IMR-90 (cell line): ENCODE data around the gene RHOF. TPM values are rescaled to one million over a fixed set of nuclear protein-coding genes. Genes with fewer than 3 reads are reported as not detected.
A peak's percentile ranks its signal among the peaks of the same experiment; 100 is the strongest.

Experiments used
- ATAC-seq: fragments of 200-7000 bp; cut with Tn5 transposase; 2 replicates; pipeline ENCODE4 v1.9.1; 2020; ENCODE audit warnings: low read depth, mild to moderate bottlenecking, moderate library complexity
- BruUV-seq: library from RNA; stranded (reverse); fragments of 400-500 nt; replicated peaks from 2 replicates; lab custom pipeline; 2021; lab: Mats Ljungman, UMichigan
- CTCF ChIA-PET: fragments of 300-600 bp; formaldehyde crosslinking; extraction: SDS; loops from one replicate; lab custom pipeline; 2021; ENCODE audit warnings: antibody characterized with exemption; lab: Yijun Ruan, JAX
- POLR2A ChIA-PET: fragments of 300-600 bp; sonication (Branson Sonifier 250); formaldehyde crosslinking; loops from one replicate; lab custom pipeline; 2022; ENCODE audit warnings: antibody characterized with exemption; ENCODE audit not compliant: unreplicated experiment; lab: Charles Lee
- DNase-seq: peaks from one replicate; pipeline ENCODE4 v3.0.0; 2013
- H2AFZ ChIP-seq: replicated peaks from 2 replicates; pipeline ENCODE3; 2013; ENCODE audit warnings: low read length, mild to moderate bottlenecking; ENCODE audit not compliant: poor library complexity
- H2AK5ac ChIP-seq: 2 replicates; pipeline ENCODE4 v1.6.1; 2013; ENCODE audit warnings: low read depth, low read length, inconsistent platforms
- H2AK9ac ChIP-seq: replicated peaks from 2 replicates; pipeline ENCODE3; 2013; ENCODE audit warnings: mild to moderate bottlenecking, low read depth, low read length, moderate library complexity; ENCODE audit not compliant: poor library complexity
- H2BK120ac ChIP-seq: 2 replicates; pipeline ENCODE4 v1.6.1; 2013; ENCODE audit warnings: low read depth, low read length, inconsistent platforms
- H2BK15ac ChIP-seq: 3 replicates; pipeline ENCODE4 v1.6.1; 2013; ENCODE audit warnings: low read depth, low read length, inconsistent platforms
- H2BK20ac ChIP-seq: 2 replicates; pipeline ENCODE4 v1.6.1; 2013; ENCODE audit warnings: low read depth, mild to moderate bottlenecking, inconsistent platforms, low read length, moderate library complexity
- H2BK5ac ChIP-seq: 2 replicates; pipeline ENCODE4 v1.6.1; 2013; ENCODE audit warnings: mild to moderate bottlenecking, low read depth, low read length, inconsistent platforms; ENCODE audit not compliant: poor library complexity, severe bottlenecking
- H3K14ac ChIP-seq: replicated peaks from 2 replicates; pipeline ENCODE4 v1.6.1; 2013; ENCODE audit warnings: low read depth, low read length, inconsistent platforms
- H3K18ac ChIP-seq: 2 replicates; pipeline ENCODE4 v1.6.1; 2013; ENCODE audit warnings: low read depth, low read length, control low read depth
- H3K23ac ChIP-seq: 2 replicates; pipeline ENCODE4 v1.6.1; 2013; ENCODE audit warnings: low read depth, low read length, inconsistent platforms
- H3K27ac ChIP-seq: 2 replicates; pipeline ENCODE4 v1.5.1; 2013; ENCODE audit warnings: mild to moderate bottlenecking, control low read depth, low read length; ENCODE audit not compliant: insufficient read depth
- H3K27me3 ChIP-seq: 2 replicates; pipeline ENCODE4 v1.6.1; 2013; ENCODE audit warnings: low read length; ENCODE audit not compliant: control insufficient read depth, insufficient read depth
- H3K36me3 ChIP-seq: 2 replicates; pipeline ENCODE4 v1.6.1; 2013; ENCODE audit warnings: low read length, mixed read lengths; ENCODE audit not compliant: control insufficient read depth, insufficient read depth
- H3K4ac ChIP-seq: 2 replicates; pipeline ENCODE4 v1.6.1; 2013; ENCODE audit warnings: low read depth, low read length, inconsistent platforms
- H3K4me1 ChIP-seq: 2 replicates; pipeline ENCODE4 v1.6.1; 2013; ENCODE audit warnings: low read length, mixed read lengths; ENCODE audit not compliant: control insufficient read depth, insufficient read depth
- H3K4me2 ChIP-seq: 2 replicates; pipeline ENCODE4 v1.6.1; 2013; ENCODE audit warnings: low read depth, mild to moderate bottlenecking, control low read depth, low read length, moderate library complexity
- H3K4me3 ChIP-seq: 2 replicates; pipeline ENCODE4 v1.5.1; 2013; ENCODE audit warnings: low read depth, mild to moderate bottlenecking, control low read depth, low read length, moderate library complexity; ENCODE audit not compliant: insufficient read depth
- H3K56ac ChIP-seq: 2 replicates; pipeline ENCODE4 v1.6.1; 2013; ENCODE audit warnings: low read length, inconsistent platforms; ENCODE audit not compliant: insufficient read depth; ENCODE audit errors: extremely low read depth
- H3K79me1 ChIP-seq, 2 experiments: 2 replicates each; pipeline ENCODE4 v1.6.1; 2013; ENCODE audit warnings: low read length in 2 of 2, inconsistent platforms in 1 of 2, low read depth in 1 of 2
- H3K9ac ChIP-seq: 2 replicates; pipeline ENCODE4 v1.6.1; 2013; ENCODE audit warnings: low read depth, low read length, control low read depth
- H3K9me1 ChIP-seq: 2 replicates; pipeline ENCODE4 v1.6.1; 2013; ENCODE audit warnings: low read length, inconsistent platforms; ENCODE audit not compliant: insufficient read depth
- H3K9me3 ChIP-seq: 2 replicates; pipeline ENCODE4 v1.6.1; 2013; ENCODE audit warnings: low read length; ENCODE audit not compliant: control insufficient read depth, insufficient read depth
- H4K20me1 ChIP-seq: 2 replicates; pipeline ENCODE4 v1.6.1; 2013; ENCODE audit warnings: low read length, inconsistent platforms; ENCODE audit not compliant: insufficient read depth
- H4K5ac ChIP-seq: 2 replicates; pipeline ENCODE4 v1.6.1; 2013; ENCODE audit warnings: mild to moderate bottlenecking, low read depth, low read length, control low read depth
- H4K8ac ChIP-seq, 2 experiments: 2 replicates each; pipeline ENCODE4 v1.6.1; 2013; ENCODE audit warnings: low read depth in 2 of 2, low read length in 2 of 2, control low read depth in 1 of 2, inconsistent platforms in 1 of 2
- H4K91ac ChIP-seq: 2 replicates; pipeline ENCODE4 v1.6.1; 2013; ENCODE audit warnings: low read depth, low read length, inconsistent platforms; ENCODE audit not compliant: insufficient read depth
- BHLHE40 ChIP-seq: fragments of 150-350 bp; IDR thresholded peaks from 2 replicates; pipeline ENCODE4 v1.6.1; 2016; ENCODE audit warnings: mild to moderate bottlenecking, low read depth, low read length
- CHD1 ChIP-seq: IDR thresholded peaks from 2 replicates; pipeline ENCODE4 v1.6.1; 2012; ENCODE audit warnings: low read depth, low read length, improper control_type of control experiment
- CTCF ChIP-seq: conservative IDR thresholded peaks from 2 replicates; pipeline ENCODE4 v1.5.1; 2012; ENCODE audit warnings: mild to moderate bottlenecking, low read depth, low read length, improper control_type of control experiment
- MAZ ChIP-seq: IDR thresholded peaks from 2 replicates; pipeline ENCODE4 v1.6.1; 2012; ENCODE audit warnings: low read depth, mild to moderate bottlenecking, low read length, improper control_type of control experiment, moderate library complexity, borderline replicate concordance
- MXI1 ChIP-seq: IDR thresholded peaks from 2 replicates; pipeline ENCODE4 v1.6.1; 2012; ENCODE audit warnings: low read depth, mild to moderate bottlenecking, low read length, moderate library complexity, borderline replicate concordance
- POLR2A ChIP-seq: IDR thresholded peaks from 2 replicates; pipeline ENCODE4 v1.6.1; 2012; ENCODE audit warnings: mild to moderate bottlenecking, low read depth, low read length
- WGBS, 2 experiments: methylation state at CpG; one replicate each; pipeline versions ENCODE4 v1.1.5 to v1.1.7; 2013; ENCODE audit warnings: missing lambda C conversion rate in 2 of 2; ENCODE audit not compliant: insufficient read length in 1 of 2; ENCODE audit errors: extremely low coverage in 2 of 2; 5-methylcytosine and 5-hydroxymethylcytosine counted together
- dilution Hi-C: fragments of 300-500 bp; cut with HindIII; formaldehyde crosslinking; loops from one replicate; pipeline ENCODE4 v1.14.3; 2018; ENCODE audit warnings: low sequenced_read_pairs; ENCODE audit not compliant: unreplicated experiment
- in situ Hi-C: fragments of 300-500 bp; cut with MboI; formaldehyde crosslinking; loops from 3 replicates; pipeline ENCODE4 v1.14.3; 2019; ENCODE audit warnings: low sequenced_read_pairs, inconsistent platforms, mixed read lengths
- intact Hi-C: fragments of 100-400 bp; cut with micrococcal nuclease; formaldehyde crosslinking; loops from 2 replicates; pipeline ENCODE4 v1.10.0; 2022
- polyA plus RNA-seq, 3 experiments: library from polyadenylated mRNA; depleted of rRNA; stranded (reverse); fragments of >200 nt; gene quantifications; 2 replicates each; pipeline ENCODE4 v1.2.3, GENCODE V29; 2012; ENCODE audit warnings: low replicate concordance in 1 of 3
- total RNA-seq: library from RNA; depleted of rRNA; stranded (reverse); fragments of >200 nt; gene quantifications from 2 replicates; pipeline ENCODE4 v1.2.3, GENCODE V29; 2012

The RHOF gene
- total and polyA plus RNA-seq, 2 of the 4 experiments (the other 2 are of a cell fraction), result 3.0 to 5.1 TPM

GRCh38 chr12:121802843-121803698 lies 9.6 kb upstream of the RHOF start:
- Histone ChIP-seq H3K9ac (peak overlapping the region; percentile 95), H3K4ac (peak overlapping the region; percentile 99), H3K27ac (peak overlapping the region; percentile 97), H3K56ac (peak overlapping the region; percentile 99), H2AK5ac (peak overlapping the region; percentile 97), H3K79me1 (peaks cover 10 to 48% of the 10 kb centered on the region in 2 experiments; a peak in 3 of 4 replicates), H3K9me1 (peaks cover 4% of the 10 kb centered on the region; the same call in 1 of the 2 replicates), H3K4me2 (peak overlapping the region; percentile 96), H2BK5ac (peak overlapping the region; percentile 99), H2BK15ac (peak overlapping the region; percentile 65; the same call in 1 of the 3 replicates), H2BK20ac (no peak overlapping the region), H3K4me3 (peak overlapping the region; percentile 82), H2AK9ac (peak overlapping the region; percentile 98), H2BK120ac (peak overlapping the region; percentile 85), H3K9me3 (no peaks in the 10 kb centered on the region), H4K20me1 (peaks cover 25% of the 10 kb centered on the region), H4K8ac (peak overlapping the region; percentile 93 to 99), H4K91ac (peak overlapping the region; percentile 99), H3K27me3 (no peaks in the 10 kb centered on the region), H3K14ac (peak overlapping the region; percentile 100), H2AFZ (peak overlapping the region; percentile 87), H4K5ac (peak overlapping the region; percentile 98), H3K23ac (peak overlapping the region; percentile 100), H3K4me1 (peaks cover 23% of the 10 kb centered on the region), H3K36me3 (peaks cover 10% of the 10 kb centered on the region), H3K18ac (peak overlapping the region; percentile 98)
- BruUV-seq, result no TSS peak
- TF ChIP-seq CHD1, result 0 out of 2 replicates have a peak, but pooled peaks have one; percentile 56
- no peak for TF ChIP-seq BHLHE40
- TF ChIP-seq POLR2A, result peak; percentile 95
- 0 out of 2 replicates have a peak, but pooled peaks have one; percentile 13 for TF ChIP-seq CTCF
- peak; percentile 46; the same call in 1 of the 2 replicates for TF ChIP-seq MAZ
- TF ChIP-seq MXI1, result peak; percentile 32; the same call in 1 of the 2 replicates
- ChIA-PET CTCF (interaction anchor here (1.0 to 2.3 kb wide), 2 partner anchors 9 to 85 kb away, joined by 3 to 8 read pairs; partner anchors contain the start of genes PSMD9 and RHOF), POLR2A (interaction anchor here (0.5 to 3.4 kb wide), 6 partner anchors 8 to 264 kb away, joined by 3 to 20 read pairs (median 4); no protein-coding TSS in a partner anchor)
- dilution Hi-C loops (no loop called here), intact Hi-C loops (no loop called here), in situ Hi-C loops (no loop called here)
- 3% methylated on average over 5 of the region's 65 CpGs; no CpG with 5 or more reads in 1 of the 2 experiments for WGBS, 2 experiments
- DNase-seq, result peak; percentile 96
- ATAC-seq, result peak; percentile 50
